Mucosa of gallbladder (tissue), 1 donor: ENCODE results near the gene OPHN1. TPM values are rescaled to one million over a fixed set of nuclear protein-coding genes. Genes with fewer than 3 reads are reported as not detected.
"Not testable (repeated sequence)": the region's sequence is repeated elsewhere in the genome, so short reads cannot be mapped to it uniquely, and the experiment has no call there.

Experiments
- DNase-seq: peaks from one replicate; pipeline ENCODE4 v3.0.0-alpha.2; 2020; ENCODE audit warnings: low spot score
- total RNA-seq: library from RNA; stranded (reverse); gene quantifications from one replicate; pipeline ENCODE4 v1.2.1, GENCODE V29; 2021
- donor health status: DM: no; HTN: no; CAD: no.

OPHN1 gene
- total RNA-seq, 1 donor from 2014 or later: 7.6 TPM

GRCh38 chrX:68424719-68425118, 8.6 kb downstream of the OPHN1 start:
- DNase-seq: no peak

DNA sequence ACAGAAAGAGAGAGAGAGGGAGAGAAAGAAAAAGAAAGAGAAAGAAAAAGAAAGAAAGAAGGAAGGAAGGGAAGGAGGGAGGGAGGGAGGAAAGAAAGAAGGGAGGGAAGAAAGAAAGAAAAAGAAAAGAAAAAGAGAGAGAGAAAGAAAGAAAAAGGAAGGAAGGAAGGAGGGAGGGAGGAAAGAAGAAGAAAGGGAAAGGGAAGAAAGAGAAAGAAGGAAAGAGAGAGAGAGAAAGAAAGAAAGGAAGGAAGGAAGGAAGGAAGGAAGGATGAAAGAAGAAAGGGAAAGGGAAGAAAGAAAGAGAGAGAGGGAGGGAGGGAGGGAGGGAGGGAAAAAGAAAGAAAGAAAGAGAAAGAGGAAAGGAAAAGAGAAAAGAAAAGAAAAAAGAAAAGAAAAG, 10.8 kb downstream of the OPHN1 start:
- no peak for DNase-seq

DNA sequence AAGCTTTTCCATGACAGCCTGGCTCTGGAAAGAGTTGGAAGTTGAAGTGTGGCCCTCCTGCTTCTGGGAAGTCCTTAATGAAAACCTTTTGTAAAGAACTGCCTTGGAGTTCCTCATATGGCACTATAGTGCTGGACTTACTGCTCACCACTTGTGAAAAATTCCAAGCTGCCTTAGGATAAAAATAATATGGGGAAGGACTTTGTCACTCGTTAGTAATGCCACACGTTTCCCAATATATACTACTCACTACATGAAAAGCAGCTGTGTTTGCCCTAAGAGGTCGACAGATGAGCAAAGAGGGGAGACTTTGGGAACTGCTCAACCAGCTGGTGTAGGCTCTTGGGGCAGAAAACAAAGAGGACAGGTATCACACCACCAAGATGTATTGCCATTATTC, 11.7 kb downstream of the OPHN1 start:
- no peak for DNase-seq

GRCh38 chrX:68420559-68420958, 12.7 kb downstream of the OPHN1 start:
- DNase-seq: no peak

DNA sequence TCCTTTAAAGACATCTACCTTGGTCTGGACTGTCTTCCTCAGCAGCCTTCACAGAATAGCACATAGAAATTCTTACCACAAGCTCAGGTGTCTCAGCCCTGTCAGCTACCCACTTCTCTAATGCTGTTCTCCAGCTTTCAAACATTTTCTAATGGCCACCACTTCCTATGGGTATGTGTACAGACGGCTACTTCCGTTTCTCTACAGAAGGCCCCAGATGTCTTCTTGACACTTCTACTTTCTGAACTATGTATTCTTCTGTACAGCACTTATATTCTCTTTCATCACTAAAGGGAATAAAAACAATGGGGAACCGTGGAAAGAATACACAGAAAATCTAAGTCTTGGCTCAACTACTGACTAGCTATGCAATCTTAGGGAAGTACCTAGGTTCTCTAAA, 13.3 kb downstream of the OPHN1 start:
- no peak for DNase-seq

DNA sequence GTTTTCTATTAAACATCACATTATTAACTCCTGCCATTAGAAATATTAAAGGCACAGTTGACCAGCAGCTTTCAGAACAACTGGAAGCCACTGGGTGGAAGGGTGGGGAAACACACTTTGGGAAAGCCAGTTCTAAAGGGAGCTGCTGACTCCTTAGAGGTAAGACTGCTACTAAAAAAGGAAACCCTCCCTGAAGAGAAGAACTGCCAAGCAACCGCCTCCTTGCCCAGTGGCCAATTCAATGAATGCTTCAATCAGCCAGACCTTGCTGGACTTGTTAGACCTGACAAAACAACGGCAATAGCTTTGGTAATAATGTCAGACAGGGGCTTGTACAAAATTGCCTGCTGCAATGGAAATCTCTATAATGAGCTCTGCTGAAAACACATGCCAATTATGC, 15.6 kb downstream of the OPHN1 start:
- no peak for DNase-seq

GRCh38 chrX:68416592-68416991, 16.7 kb downstream of the OPHN1 start:
- DNase-seq: no peak

- DNase-seq: no peak
These were observed 18.0 kb downstream of the OPHN1 start for GRCh38 chrX:68415316-68415715.

DNA sequence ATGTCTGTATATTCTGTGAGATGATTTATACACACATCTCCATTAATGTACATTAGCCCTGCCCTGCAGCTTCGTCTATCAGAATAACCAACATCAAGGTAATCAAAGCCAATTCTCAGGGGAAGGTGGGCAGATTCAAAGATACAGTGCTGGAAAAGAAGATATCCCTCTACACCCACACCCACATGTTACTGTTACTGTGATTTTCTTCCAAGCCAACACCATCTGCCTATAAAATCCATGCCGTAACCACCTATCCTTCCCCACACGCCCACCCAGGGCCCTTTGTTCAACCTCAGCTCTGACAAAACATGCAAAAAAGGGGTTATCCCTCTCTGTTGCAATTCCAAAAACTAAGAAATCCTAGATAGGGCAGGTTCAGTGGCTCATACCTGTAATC, 20.0 kb downstream of the OPHN1 start:
- no peak for DNase-seq

- DNase-seq: no peak
These were observed 21.6 kb downstream of the OPHN1 start for GRCh38 chrX:68411729-68412128.

DNA sequence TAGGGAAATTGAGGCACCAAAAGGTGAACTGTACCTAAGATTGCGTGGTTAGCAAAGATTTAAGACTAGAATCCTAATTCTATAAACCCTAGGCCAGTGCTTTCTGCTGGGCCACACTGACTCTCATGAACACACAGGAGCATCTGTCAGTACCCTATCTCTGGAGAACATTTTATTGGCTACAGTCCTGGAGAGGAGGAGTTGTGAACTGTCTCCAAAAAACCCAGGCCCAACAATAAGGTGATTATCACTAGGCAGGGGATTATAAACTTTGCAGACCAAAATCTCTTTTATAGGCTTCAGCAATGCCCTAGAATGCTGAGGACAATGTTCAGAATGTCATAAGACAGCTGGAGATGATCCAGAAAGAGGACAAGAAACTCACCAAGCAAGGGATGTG, 24.1 kb downstream of the OPHN1 start:
- DNase-seq: no peak

- no peak for DNase-seq
These were observed 29.8 kb downstream of the OPHN1 start for GRCh38 chrX:68403522-68403921.

DNA sequence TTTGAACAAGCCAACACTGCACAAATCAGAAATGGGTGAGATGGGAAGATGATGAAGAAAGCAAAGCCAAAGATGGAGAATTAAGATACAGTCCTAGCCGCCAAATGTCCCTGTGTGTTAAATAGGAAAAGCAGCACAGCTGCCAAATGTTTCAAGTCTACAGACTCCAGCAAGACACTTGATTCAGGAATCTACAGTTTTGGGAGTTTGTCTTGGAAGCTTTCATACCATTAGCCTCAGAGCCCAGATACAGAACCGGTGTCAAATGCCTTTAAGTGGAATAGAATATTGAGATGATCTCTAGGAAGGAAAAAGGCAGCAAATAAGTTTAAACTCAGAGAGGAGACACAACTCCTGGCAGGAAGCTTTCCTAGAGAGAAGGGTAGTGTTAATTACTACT, 30.3 kb downstream of the OPHN1 start:
- no peak for DNase-seq

GRCh38 chrX:68402094-68402493, 31.2 kb downstream of the OPHN1 start:
- no peak for DNase-seq

GRCh38 chrX:68398291-68398690, 35.0 kb downstream of the OPHN1 start:
- DNase-seq: no peak

GRCh38 chrX:68396953-68397352, 36.3 kb downstream of the OPHN1 start:
- DNase-seq: no peak

GRCh38 chrX:68389419-68389960, 43.8 kb downstream of the OPHN1 start:
- DNase-seq: not testable (repeated sequence)

GRCh38 chrX:68387776-68388175, 45.5 kb downstream of the OPHN1 start:
- DNase-seq: no peak

GRCh38 chrX:68383540-68383939, 49.8 kb downstream of the OPHN1 start:
- no peak for DNase-seq

- not testable (repeated sequence) for DNase-seq
These were observed 55.7 kb downstream of the OPHN1 start for GRCh38 chrX:68377579-68377978.

- DNase-seq: no peak
These were observed 56.9 kb downstream of the OPHN1 start for GRCh38 chrX:68376373-68376772.

GRCh38 chrX:68375803-68376202, 57.5 kb downstream of the OPHN1 start:
- DNase-seq: no peak

DNA sequence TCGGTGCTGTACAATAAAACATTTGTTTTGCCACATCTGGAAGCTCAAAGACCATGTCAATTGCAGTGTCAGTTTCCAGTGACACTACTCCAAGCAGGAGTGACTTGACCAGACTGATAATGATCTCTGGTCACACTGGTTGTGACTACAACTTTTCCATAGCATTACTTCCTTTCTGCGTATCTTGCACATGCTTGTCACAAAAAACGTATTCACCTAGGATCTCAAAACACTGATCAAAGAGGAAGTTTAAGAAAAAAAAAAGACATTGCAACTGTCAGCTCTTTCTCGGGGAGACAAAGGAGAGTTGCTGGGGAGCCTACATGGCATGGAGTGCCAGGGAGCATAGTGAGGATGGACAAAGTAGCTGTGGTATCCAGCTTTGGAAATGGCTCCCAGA, 60.6 kb downstream of the OPHN1 start:
- no peak for DNase-seq

GRCh38 chrX:68369559-68369958, 63.7 kb downstream of the OPHN1 start:
- DNase-seq: no peak

GRCh38 chrX:68365341-68365740, 68.0 kb downstream of the OPHN1 start:
- DNase-seq: no peak
